Naive B cell (primary cell): ENCODE results near the gene DIAPH2. TPM values are rescaled to one million over a fixed set of nuclear protein-coding genes. Genes with fewer than 3 reads are reported as not detected.

Source experiments
- ATAC-seq, 2 donors: fragments of 150-1000 bp; cut with Tn5 transposase; 2 replicates each; pipeline ENCODE4 v1.10.0; 2021; ENCODE audit warnings: low read depth in 2 of 2, mild to moderate bottlenecking in 2 of 2, moderate library complexity in 2 of 2
- DNase-seq: peaks from one replicate; pipeline ENCODE4 v3.0.0; 2022
- H3K27ac Mint-ChIP-seq, 6 donors: one replicate each; pipeline ENCODE4 v1.8.0; 2020 to 2022; ENCODE audit warnings: mild to moderate bottlenecking in 6 of 6, mixed read lengths in 6 of 6, moderate library complexity in 5 of 6, inconsistent platforms in 2 of 6
- H3K27me3 Mint-ChIP-seq, 3 donors: one replicate each; pipeline ENCODE4 v1.8.0; 2021 to 2022; ENCODE audit warnings: mixed read lengths in 3 of 3, mild to moderate bottlenecking in 1 of 3
- H3K36me3 Mint-ChIP-seq, 2 donors: one replicate each; pipeline ENCODE4 v1.8.0; 2020 to 2022; ENCODE audit warnings: mixed read lengths in 2 of 2, inconsistent platforms in 1 of 2, mild to moderate bottlenecking in 1 of 2
- H3K4me1 Mint-ChIP-seq, 3 donors: one replicate each; pipeline ENCODE4 v1.8.0; 2020 to 2022; ENCODE audit warnings: mixed read lengths in 3 of 3, inconsistent platforms in 1 of 3, mild to moderate bottlenecking in 1 of 3, moderate library complexity in 1 of 3
- H3K4me3 Mint-ChIP-seq, 8 donors: one replicate each; pipeline ENCODE4 v1.8.0; 2020 to 2022; ENCODE audit warnings: mild to moderate bottlenecking in 8 of 8, mixed read lengths in 8 of 8, moderate library complexity in 8 of 8, inconsistent platforms in 2 of 8
- H3K9me3 Mint-ChIP-seq, 7 donors: one replicate each; pipeline ENCODE4 v1.8.0; 2020 to 2022; ENCODE audit warnings: mixed read lengths in 7 of 7, mild to moderate bottlenecking in 5 of 7, inconsistent platforms in 2 of 7, moderate library complexity in 1 of 7
- polyA plus RNA-seq, 6 donors: library from polyadenylated mRNA; unstranded; fragments of 300-500 nt; fragmentation: Illumina TruSeq; gene quantifications; one replicate each; pipeline ENCODE4 v1.2.3, GENCODE V29; 2021; ENCODE audit warnings: low read depth in 6 of 6

The DIAPH2 gene
- polyA plus RNA-seq, 6 donors from 2014 or later: 6.4 to 15.2 (median 9.9) TPM

GRCh38 chrX:97474933-97475332 lies 790.3 kb downstream of the DIAPH2 start:
- no peaks in the 10 kb centered on the region for H3K27me3 Mint-ChIP-seq
- no peak for ATAC-seq
- no peak for DNase-seq
- peaks cover 0 to 1% (median 0%) of the 10 kb centered on the region in 7 donors for H3K9me3 Mint-ChIP-seq
- no peaks in the 10 kb centered on the region for H3K36me3 Mint-ChIP-seq
- H3K4me3 Mint-ChIP-seq: no peak overlapping the region
- peaks cover 0 to 3% (median 0%) of the 10 kb centered on the region in 3 donors for H3K4me1 Mint-ChIP-seq
- H3K27ac Mint-ChIP-seq: no peak overlapping the region

- Mint-ChIP-seq H3K27ac (no peak overlapping the region), H3K36me3 (no peaks in the 10 kb centered on the region), H3K4me3 (no peak overlapping the region), H3K9me3 (peaks cover 0 to 1% (median 0%) of the 10 kb centered on the region in 7 donors), H3K4me1 (peaks cover 0 to 3% (median 0%) of the 10 kb centered on the region in 3 donors), H3K27me3 (no peaks in the 10 kb centered on the region)
- DNase-seq (no peak), ATAC-seq (no peak)
These were observed 794.7 kb downstream of the DIAPH2 start for GRCh38 chrX:97479106-97479890.

GRCh38 chrX:97481228-97481627 lies 796.6 kb downstream of the DIAPH2 start:
- no peaks in the 10 kb centered on the region for H3K27me3 Mint-ChIP-seq
- peaks cover 0 to 3% (median 0%) of the 10 kb centered on the region in 3 donors for H3K4me1 Mint-ChIP-seq
- ATAC-seq (no peak), DNase-seq (no peak)
- no peaks in the 10 kb centered on the region for H3K36me3 Mint-ChIP-seq
- no peak overlapping the region for H3K4me3 Mint-ChIP-seq
- no peak overlapping the region for H3K27ac Mint-ChIP-seq
- H3K9me3 Mint-ChIP-seq: peaks cover 0 to 1% (median 0%) of the 10 kb centered on the region in 7 donors

- no peak overlapping the region for H3K4me3 Mint-ChIP-seq
- no peaks in the 10 kb centered on the region for H3K27me3 Mint-ChIP-seq
- DNase-seq (no peak), ATAC-seq (no peak)
- H3K4me1 Mint-ChIP-seq: no peaks in the 10 kb centered on the region
- H3K9me3 Mint-ChIP-seq: no peaks in the 10 kb centered on the region
- no peaks in the 10 kb centered on the region for H3K36me3 Mint-ChIP-seq
- peak overlapping the region in 1 of 6 donors; percentile 7 for H3K27ac Mint-ChIP-seq
These were observed 798.1 kb downstream of the DIAPH2 start for GRCh38 chrX:97482666-97483300.

GRCh38 chrX:97490656-97491055 lies 806.0 kb downstream of the DIAPH2 start:
- Mint-ChIP-seq H3K27ac (no peak overlapping the region), H3K27me3 (no peaks in the 10 kb centered on the region), H3K9me3 (peaks cover 0 to 7% (median 2%) of the 10 kb centered on the region in 7 donors), H3K4me1 (no peaks in the 10 kb centered on the region), H3K4me3 (no peak overlapping the region), H3K36me3 (no peaks in the 10 kb centered on the region)
- DNase-seq: no peak
- no peak for ATAC-seq

- ATAC-seq (no peak), DNase-seq (no peak)
- H3K36me3 Mint-ChIP-seq: no peaks in the 10 kb centered on the region
- H3K4me3 Mint-ChIP-seq: no peak overlapping the region
- no peaks in the 10 kb centered on the region for H3K27me3 Mint-ChIP-seq
- peaks cover 0 to 7% (median 2%) of the 10 kb centered on the region in 7 donors for H3K9me3 Mint-ChIP-seq
- H3K27ac Mint-ChIP-seq: no peak overlapping the region
- H3K4me1 Mint-ChIP-seq: peaks cover 10 to 16% (median 14%) of the 10 kb centered on the region in 3 donors
These were observed 810.2 kb downstream of the DIAPH2 start for GRCh38 chrX:97494756-97495372.

- H3K9me3 Mint-ChIP-seq: no peaks in the 10 kb centered on the region
- peaks cover 10 to 16% (median 14%) of the 10 kb centered on the region in 3 donors for H3K4me1 Mint-ChIP-seq
- DNase-seq: no peak
These were observed 813.5 kb downstream of the DIAPH2 start for GRCh38 chrX:97498093-97498492.

GRCh38 chrX:97504431-97504830 lies 819.8 kb downstream of the DIAPH2 start:
- no peak overlapping the region for H3K4me3 Mint-ChIP-seq
- no peaks in the 10 kb centered on the region for H3K4me1 Mint-ChIP-seq
- H3K36me3 Mint-ChIP-seq: peaks cover 0 to 4% of the 10 kb centered on the region in 2 donors
- no peak for ATAC-seq
- no peak overlapping the region for H3K27ac Mint-ChIP-seq
- H3K27me3 Mint-ChIP-seq: no peaks in the 10 kb centered on the region
- DNase-seq: no peak
- peaks cover 0 to 4% (median 0%) of the 10 kb centered on the region in 7 donors for H3K9me3 Mint-ChIP-seq

More at GRCh38 chrX:97498093-97498492, 813.5 kb downstream of the DIAPH2 start:
- ATAC-seq: peak; percentile 55 to 67
- Mint-ChIP-seq H3K27ac (peak overlapping the region in 2 of 6 donors; percentile 1 to 30), H3K4me3 (peak overlapping the region in 3 of 8 donors; percentile 23 to 62 (median 28)), H3K27me3 (no peaks in the 10 kb centered on the region), H3K36me3 (no peaks in the 10 kb centered on the region)

GRCh38 chrX:97517763-97518162 lies 833.1 kb downstream of the DIAPH2 start:
- DNase-seq (no peak), ATAC-seq (no peak)
- Mint-ChIP-seq H3K4me3 (no peak overlapping the region), H3K27ac (no peak overlapping the region), H3K9me3 (peaks cover 0 to 3% (median 0%) of the 10 kb centered on the region in 7 donors), H3K27me3 (no peaks in the 10 kb centered on the region), H3K4me1 (no peaks in the 10 kb centered on the region), H3K36me3 (no peaks in the 10 kb centered on the region)

GRCh38 chrX:97522307-97522706 lies 837.7 kb downstream of the DIAPH2 start:
- no peak for DNase-seq
- Mint-ChIP-seq H3K36me3 (no peaks in the 10 kb centered on the region), H3K9me3 (peaks cover 0 to 5% (median 0%) of the 10 kb centered on the region in 7 donors), H3K27ac (no peak overlapping the region), H3K27me3 (no peaks in the 10 kb centered on the region), H3K4me1 (peaks cover 0 to 6% (median 2%) of the 10 kb centered on the region in 3 donors), H3K4me3 (no peak overlapping the region)
- ATAC-seq: no peak

- Mint-ChIP-seq H3K27ac (no peak overlapping the region), H3K27me3 (no peaks in the 10 kb centered on the region), H3K9me3 (peaks cover 3 to 17% (median 8%) of the 10 kb centered on the region in 7 donors), H3K4me3 (no peak overlapping the region), H3K4me1 (peaks cover 5 to 15% (median 7%) of the 10 kb centered on the region in 3 donors), H3K36me3 (peaks cover 5 to 17% of the 10 kb centered on the region in 2 donors)
- ATAC-seq: no peak
- no peak for DNase-seq
These were observed 839.7 kb downstream of the DIAPH2 start for GRCh38 chrX:97524340-97524739.

- Mint-ChIP-seq H3K27ac (no peak overlapping the region), H3K27me3 (no peaks in the 10 kb centered on the region), H3K4me1 (peaks cover 5 to 15% (median 7%) of the 10 kb centered on the region in 3 donors), H3K36me3 (peaks cover 5 to 23% of the 10 kb centered on the region in 2 donors), H3K4me3 (no peak overlapping the region), H3K9me3 (peaks cover 9 to 24% (median 14%) of the 10 kb centered on the region in 7 donors)
- ATAC-seq: no peak
- DNase-seq: no peak
These were observed 840.4 kb downstream of the DIAPH2 start for GRCh38 chrX:97524997-97525396.

- H3K4me1 Mint-ChIP-seq: peaks cover 5 to 15% (median 7%) of the 10 kb centered on the region in 3 donors
- no peak overlapping the region for H3K4me3 Mint-ChIP-seq
- peaks cover 5 to 30% of the 10 kb centered on the region in 2 donors for H3K36me3 Mint-ChIP-seq
- no peaks in the 10 kb centered on the region for H3K27me3 Mint-ChIP-seq
- peaks cover 16 to 30% (median 20%) of the 10 kb centered on the region in 7 donors for H3K9me3 Mint-ChIP-seq
- no peak overlapping the region for H3K27ac Mint-ChIP-seq
- DNase-seq (no peak), ATAC-seq (no peak)
These were observed 841.3 kb downstream of the DIAPH2 start for GRCh38 chrX:97525981-97526380.
